Fibroblast of peridontal ligament (primary cell): ENCODE results near the gene SLC2A11.
A peak's percentile ranks its signal among the peaks of the same experiment; 100 is the strongest.

ENCODE experiments used
- DNase-seq: peaks from one replicate; pipeline ENCODE4 v3.0.0-alpha.2; 2010; ENCODE audit errors: extremely low read depth

SLC2A11 gene

GRCh38 chr22:23857606-23858483 lies at the start of gene SLC2A11:
TSS of gene SLC2A11 (plus strand) at chr22:23857875. CDS start at chr22:23858000, 125 bp downstream.
- DNase-seq, result peak; percentile 97

- DNase-seq, result no peak
Measured at GRCh38 chr22:23812378-23812777, 45.3 kb upstream of the SLC2A11 start.

- DNase-seq, result no peak
Measured at GRCh38 chr22:23815541-23816155, 42.0 kb upstream of the SLC2A11 start.

- DNase-seq, result no peak
Measured at GRCh38 chr22:23816156-23816976, 41.3 kb upstream of the SLC2A11 start.

- no peak for DNase-seq
Measured at GRCh38 chr22:23817146-23817545, 40.5 kb upstream of the SLC2A11 start.

GRCh38 chr22:23818541-23818940 lies 39.1 kb upstream of the SLC2A11 start:
- DNase-seq, result no peak

- DNase-seq, result no peak
Measured at GRCh38 chr22:23820748-23821211, 36.9 kb upstream of the SLC2A11 start.

- no peak for DNase-seq
Measured at GRCh38 chr22:23822101-23822671, 35.5 kb upstream of the SLC2A11 start.

- DNase-seq, result no peak
Measured at GRCh38 chr22:23823331-23823791, 34.3 kb upstream of the SLC2A11 start.

- DNase-seq, result no peak
Measured at GRCh38 chr22:23824476-23825245, 33.0 kb upstream of the SLC2A11 start.

GRCh38 chr22:23825246-23825905 lies 32.3 kb upstream of the SLC2A11 start:
- DNase-seq, result no peak

GRCh38 chr22:23826510-23827350 lies 30.9 kb upstream of the SLC2A11 start:
- peak; percentile 58 for DNase-seq

GRCh38 chr22:23827351-23827995 lies 30.2 kb upstream of the SLC2A11 start:
- DNase-seq, result no peak

- DNase-seq, result no peak
Measured at GRCh38 chr22:23828800-23829680, 28.6 kb upstream of the SLC2A11 start.

GRCh38 chr22:23829845-23830372 lies 27.8 kb upstream of the SLC2A11 start:
- DNase-seq, result peak; percentile 98

GRCh38 chr22:23831261-23831660 lies 26.4 kb upstream of the SLC2A11 start:
- DNase-seq, result no peak

GRCh38 chr22:23831781-23832180 lies 25.9 kb upstream of the SLC2A11 start:
- DNase-seq, result no peak
